Stomach smooth muscle (tissue), 2 donors: ENCODE measurements around the gene FUBP3.
A peak's percentile ranks its signal among the peaks of the same experiment; 100 is the strongest.

Source experiments
- H3K27ac ChIP-seq: one replicate; pipeline ENCODE4 v1.7.0; 2013; ENCODE audit warnings: mild to moderate bottlenecking, low read length, inconsistent platforms
- H3K27me3 ChIP-seq, 2 donors: one replicate each; pipeline ENCODE4 v1.7.0; 2013; ENCODE audit warnings: low read length in 2 of 2; ENCODE audit not compliant: insufficient read depth in 2 of 2, control insufficient read depth in 1 of 2
- H3K36me3 ChIP-seq, 2 donors: one replicate each; pipeline ENCODE4 v1.7.0; 2013; ENCODE audit warnings: low read length in 2 of 2; ENCODE audit not compliant: control insufficient read depth in 2 of 2, insufficient read depth in 2 of 2
- H3K4me1 ChIP-seq: one replicate; pipeline ENCODE4 v1.7.0; 2013; ENCODE audit warnings: low read length; ENCODE audit not compliant: control insufficient read depth, insufficient read depth
- H3K4me3 ChIP-seq, 2 donors: one replicate each; pipeline ENCODE4 v1.7.0; 2013; ENCODE audit warnings: low read length in 2 of 2
- H3K9ac ChIP-seq, 2 donors: one replicate each; pipeline ENCODE4 v1.7.0; 2013; ENCODE audit warnings: low read length in 2 of 2, mild to moderate bottlenecking in 1 of 2
- H3K9me3 ChIP-seq, 2 donors: one replicate each; pipeline ENCODE4 v1.7.0; 2013; ENCODE audit warnings: low read length in 2 of 2; ENCODE audit not compliant: control insufficient read depth in 2 of 2
- donor health status: healthy.
- donor health status: Pancreatic carcinoma.

Gene FUBP3

DNA sequence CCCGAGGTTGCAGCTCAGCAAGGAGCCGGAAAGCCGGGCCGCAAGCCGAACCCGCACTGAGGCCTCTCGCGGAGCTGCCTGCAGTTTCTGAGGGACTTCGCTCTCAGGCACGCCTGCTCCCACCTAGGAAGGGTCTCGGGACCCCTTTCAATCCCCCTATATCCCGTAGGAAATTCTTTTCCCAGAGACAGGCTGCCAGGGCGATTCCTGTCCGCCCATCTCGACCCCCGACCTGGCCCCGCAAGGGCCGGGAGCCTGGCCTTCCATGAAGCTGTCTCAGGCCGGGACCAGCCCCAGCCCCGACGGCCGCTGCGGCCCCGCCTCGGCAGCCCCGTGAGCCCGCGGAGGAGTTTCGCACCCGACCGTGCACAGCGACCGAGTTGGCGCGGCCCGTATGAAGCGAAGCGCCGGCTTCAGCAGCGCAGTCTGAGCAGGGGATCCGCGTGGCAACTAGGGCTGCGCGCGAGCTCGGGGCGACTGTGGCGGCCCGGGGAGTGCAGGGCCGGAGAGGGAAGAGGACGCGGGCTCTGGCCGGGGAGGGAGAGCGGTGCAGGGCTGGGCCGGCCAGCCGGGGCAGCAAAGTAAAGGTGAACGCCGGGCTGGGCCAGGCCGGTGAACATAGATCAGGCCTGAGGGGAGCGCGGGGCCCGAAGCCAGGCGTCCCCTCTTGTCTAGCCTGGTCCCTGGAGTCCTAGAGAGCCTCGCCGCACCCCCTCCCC lies 84.0 kb downstream of the FUBP3 start:
- no peaks in the 10 kb centered on the region for H3K9me3 ChIP-seq
- peaks cover 55% of the 10 kb centered on the region for H3K4me1 ChIP-seq
- H3K27ac ChIP-seq: no peak overlapping the region
- H3K36me3 ChIP-seq: no peaks in the 10 kb centered on the region
- H3K27me3 ChIP-seq: peaks cover 66 to 94% of the 10 kb centered on the region in 2 donors
- H3K9ac ChIP-seq: no peak overlapping the region
- peak overlapping the region; percentile 25 to 55 for H3K4me3 ChIP-seq

DNA sequence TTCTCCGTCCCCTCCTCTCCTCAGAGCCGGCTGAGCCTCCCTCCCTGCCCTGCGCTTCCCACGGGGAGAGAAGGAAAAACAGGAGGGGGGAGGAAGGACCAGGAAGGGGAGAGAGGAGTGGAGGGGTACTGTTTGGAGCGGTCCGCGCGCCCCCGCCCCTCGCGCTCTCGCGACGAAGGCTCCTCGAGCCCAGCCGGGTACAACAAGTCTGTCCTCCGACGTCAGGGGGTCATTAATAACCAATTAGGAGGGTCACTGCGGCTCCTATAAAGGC lies 84.5 kb downstream of the FUBP3 start:
- Histone ChIP-seq H3K9ac (no peak overlapping the region), H3K4me3 (peak overlapping the region in 1 of 2 donors; percentile 44), H3K4me1 (peaks cover 55% of the 10 kb centered on the region), H3K27ac (no peak overlapping the region), H3K9me3 (no peaks in the 10 kb centered on the region), H3K36me3 (no peaks in the 10 kb centered on the region), H3K27me3 (peaks cover 61 to 92% of the 10 kb centered on the region in 2 donors)

DNA sequence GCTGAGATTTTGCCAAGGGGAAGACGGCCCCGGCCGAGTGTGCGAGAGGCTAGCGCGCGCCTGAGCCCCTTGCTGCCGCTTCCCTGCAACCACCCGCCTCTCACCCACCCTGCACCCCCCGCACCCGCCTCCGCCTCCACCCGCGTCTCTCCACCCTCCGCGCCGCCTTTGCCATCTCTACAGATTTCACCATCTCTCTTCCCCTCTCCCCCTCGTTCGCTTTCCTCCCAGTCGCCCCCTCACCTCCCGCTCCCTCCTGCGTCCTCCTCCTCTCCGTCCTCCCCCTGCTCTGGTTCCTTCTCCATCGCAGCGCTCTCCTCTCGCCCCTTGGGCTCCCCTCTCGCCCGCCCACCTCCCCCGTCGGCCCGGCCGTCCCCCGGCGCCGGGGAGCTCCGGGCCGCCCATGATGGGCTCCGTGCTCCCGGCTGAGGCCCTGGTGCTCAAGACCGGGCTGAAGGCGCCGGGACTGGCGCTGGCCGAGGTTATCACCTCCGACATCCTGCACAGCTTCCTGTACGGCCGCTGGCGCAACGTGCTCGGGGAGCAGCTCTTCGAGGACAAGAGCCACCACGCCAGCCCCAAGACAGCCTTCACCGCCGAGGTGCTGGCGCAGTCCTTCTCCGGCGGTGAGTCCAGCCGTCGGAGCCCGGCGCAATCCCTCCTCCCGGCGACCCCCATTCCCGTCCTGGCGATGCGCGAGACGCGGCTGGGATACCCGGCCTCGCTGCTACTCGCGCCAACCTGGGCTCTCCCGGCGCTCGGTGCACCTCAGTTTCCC lies 85.1 kb downstream of the FUBP3 start, which contains the start of gene PRDM12:
Gene PRDM12, plus strand, starts transcription at position 344 of the 778 bp plus-strand sequence. Its CDS starts 60 bp downstream, at position 404.
- no peak within 1 kb of the TSS for H3K27ac ChIP-seq
- H3K36me3 ChIP-seq: no peaks in the 10 kb centered on the region
- H3K9ac ChIP-seq: no peak within 1 kb of the TSS
- H3K4me3 ChIP-seq: peak within 1 kb of the TSS in 1 of 2 donors; percentile 55
- H3K4me1 ChIP-seq: peaks cover 55% of the 10 kb centered on the region
- H3K27me3 ChIP-seq: peaks cover 56 to 87% of the 10 kb centered on the region in 2 donors
- no peaks in the 10 kb centered on the region for H3K9me3 ChIP-seq

DNA sequence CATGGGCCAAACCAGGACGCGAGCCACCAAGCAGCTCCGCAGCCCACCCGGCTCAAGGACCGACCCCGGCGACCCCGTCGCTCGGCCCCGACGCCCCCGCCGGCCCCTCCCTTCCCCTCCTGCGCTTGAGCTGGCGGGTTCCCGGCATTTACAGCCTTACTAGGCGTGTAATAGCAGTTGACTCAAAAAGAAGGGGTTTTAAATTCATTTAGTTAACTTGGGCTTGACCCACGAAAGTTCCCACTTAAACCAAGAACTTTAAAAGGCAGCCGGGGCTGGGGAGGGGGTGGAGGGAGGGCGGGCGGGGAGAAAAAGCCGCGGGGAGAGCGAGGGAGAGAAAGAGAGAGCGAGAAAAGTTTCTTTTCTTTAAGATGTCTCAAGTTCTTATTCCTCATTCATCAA lies 85.7 kb downstream of the FUBP3 start:
- no peaks in the 10 kb centered on the region for H3K9me3 ChIP-seq
- H3K36me3 ChIP-seq: no peaks in the 10 kb centered on the region
- H3K27ac ChIP-seq: no peak overlapping the region
- peaks cover 53 to 81% of the 10 kb centered on the region in 2 donors for H3K27me3 ChIP-seq
- no peak overlapping the region for H3K9ac ChIP-seq
- H3K4me3 ChIP-seq: no peak overlapping the region
- H3K4me1 ChIP-seq: peaks cover 53% of the 10 kb centered on the region

DNA sequence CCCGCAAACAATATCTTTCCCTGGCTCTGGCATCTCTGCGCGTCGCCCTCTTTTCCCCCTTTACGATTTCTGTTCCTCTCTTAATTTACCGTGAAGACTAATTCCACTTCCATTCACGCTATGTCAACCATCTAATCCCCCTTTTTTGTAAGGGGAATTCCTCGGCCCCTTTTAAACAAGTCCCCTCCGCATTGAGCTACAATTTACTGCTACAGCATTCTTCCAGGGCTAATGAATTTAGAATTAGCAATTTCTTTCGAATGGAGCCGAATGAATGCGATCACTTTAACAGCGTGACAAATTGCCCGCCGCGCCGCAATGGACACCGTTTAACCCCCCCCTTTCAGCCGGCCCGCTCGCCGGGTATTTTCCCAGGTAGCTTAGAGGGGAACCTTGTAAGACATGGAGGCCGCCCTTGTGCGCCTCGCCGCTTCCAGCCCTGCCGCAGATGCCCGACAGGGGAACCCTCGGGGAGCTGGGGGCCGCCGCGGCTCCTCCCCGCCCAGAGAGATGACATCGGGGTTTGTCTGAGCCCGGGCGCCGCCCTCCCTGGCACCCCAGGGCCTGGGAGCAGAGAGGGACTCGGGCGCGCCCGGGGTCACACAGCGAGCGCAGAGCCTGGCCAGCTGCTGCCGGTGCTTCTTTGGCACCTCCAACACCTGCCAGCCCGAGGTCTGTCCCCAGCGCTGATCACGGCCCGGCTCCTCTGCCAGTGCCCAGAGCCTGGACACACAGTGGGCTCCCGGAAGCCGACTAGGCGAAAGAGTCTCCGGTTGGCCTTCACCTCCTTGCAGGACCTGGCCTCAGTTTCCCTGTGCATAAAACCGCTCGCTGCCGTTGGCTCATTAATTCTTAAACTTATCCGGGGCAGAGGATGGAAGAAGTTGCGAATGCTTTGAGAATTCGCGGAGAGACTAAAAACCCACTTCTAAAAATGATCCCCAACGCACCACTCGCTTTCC lies 86.3 kb downstream of the FUBP3 start:
- no peaks in the 10 kb centered on the region for H3K36me3 ChIP-seq

DNA sequence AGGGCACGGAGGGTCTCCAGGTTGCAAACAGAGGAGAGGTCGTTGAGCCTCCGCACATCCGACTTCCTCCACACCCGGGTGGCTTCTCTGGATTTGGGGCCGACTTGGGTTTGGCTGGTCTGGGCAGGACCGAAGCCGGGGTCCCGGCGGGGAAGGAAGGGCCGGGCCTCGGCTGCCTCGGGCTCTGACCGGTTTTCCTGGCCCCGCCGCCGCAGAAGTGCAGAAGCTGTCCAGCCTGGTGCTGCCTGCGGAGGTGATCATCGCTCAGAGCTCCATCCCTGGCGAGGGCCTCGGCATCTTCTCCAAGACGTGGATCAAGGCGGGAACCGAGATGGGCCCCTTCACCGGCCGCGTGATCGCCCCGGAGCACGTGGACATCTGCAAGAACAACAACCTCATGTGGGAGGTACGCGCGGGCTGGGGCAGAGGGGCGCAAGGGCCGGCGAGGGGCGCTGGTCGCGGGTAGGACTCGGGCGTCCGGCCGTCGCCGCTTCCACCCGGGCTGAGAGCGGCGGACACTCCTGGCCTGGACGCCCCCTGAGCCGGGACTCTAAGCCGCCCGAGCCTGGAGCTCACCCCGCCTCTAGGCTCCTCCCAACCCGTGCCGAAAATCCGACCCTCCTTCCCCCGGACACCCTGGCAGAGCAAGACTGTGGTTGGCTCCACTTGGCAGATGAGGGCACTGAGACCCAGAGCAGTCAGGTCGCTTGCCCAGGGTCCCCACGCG lies 87.2 kb downstream of the FUBP3 start:
- Histone ChIP-seq H3K9ac (no peak overlapping the region), H3K4me1 (peaks cover 39% of the 10 kb centered on the region), H3K27me3 (peaks cover 49 to 67% of the 10 kb centered on the region in 2 donors), H3K36me3 (no peaks in the 10 kb centered on the region), H3K27ac (no peak overlapping the region), H3K9me3 (no peaks in the 10 kb centered on the region), H3K4me3 (no peak overlapping the region)

More for the DNA sequence above, 86.3 kb downstream of the FUBP3 start:
- no peak overlapping the region for H3K27ac ChIP-seq
- no peaks in the 10 kb centered on the region for H3K9me3 ChIP-seq
- peaks cover 47% of the 10 kb centered on the region for H3K4me1 ChIP-seq
- H3K9ac ChIP-seq: no peak overlapping the region
- peaks cover 53 to 76% of the 10 kb centered on the region in 2 donors for H3K27me3 ChIP-seq
- H3K4me3 ChIP-seq: peak overlapping the region in 1 of 2 donors; percentile 29

DNA sequence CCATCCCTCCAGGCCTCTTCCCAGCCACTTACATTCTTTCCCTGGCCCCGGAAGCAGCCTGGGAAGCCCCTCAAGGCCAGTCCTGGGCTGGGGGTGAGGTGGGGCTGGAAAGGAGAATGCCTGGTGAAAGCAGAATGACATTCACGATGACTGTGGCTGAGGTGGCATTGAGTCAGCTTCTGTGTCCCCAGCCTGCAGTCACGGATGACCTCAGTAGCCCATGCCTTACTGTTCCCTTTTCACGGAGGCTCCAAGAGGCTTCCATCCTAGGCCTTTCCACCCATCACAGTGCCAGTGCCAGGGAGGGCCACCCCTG lies 87.7 kb downstream of the FUBP3 start:
- Histone ChIP-seq H3K9ac (no peak overlapping the region), H3K36me3 (no peaks in the 10 kb centered on the region), H3K27me3 (peaks cover 43 to 62% of the 10 kb centered on the region in 2 donors), H3K9me3 (no peaks in the 10 kb centered on the region), H3K4me1 (peaks cover 38% of the 10 kb centered on the region), H3K4me3 (no peak overlapping the region), H3K27ac (no peak overlapping the region)

DNA sequence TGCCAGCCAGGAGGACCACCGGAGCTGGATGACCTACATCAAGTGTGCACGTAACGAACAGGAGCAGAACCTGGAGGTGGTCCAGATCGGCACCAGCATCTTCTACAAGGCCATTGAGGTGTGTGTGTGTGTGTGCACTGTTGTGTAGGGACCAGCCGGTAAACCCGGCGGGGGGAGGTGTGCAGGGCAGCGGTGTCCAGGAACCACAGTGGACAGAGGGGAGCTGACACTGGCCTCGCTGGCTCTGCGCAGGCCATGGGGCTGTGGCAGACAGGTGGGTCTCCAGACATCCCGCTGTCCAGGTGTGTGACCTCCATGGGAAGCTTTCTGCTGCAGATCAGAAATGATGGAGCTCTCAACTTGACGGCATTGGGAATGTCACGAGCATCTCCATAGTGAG lies 88.8 kb downstream of the FUBP3 start:
- H3K9me3 ChIP-seq: no peaks in the 10 kb centered on the region
- peaks cover 32 to 51% of the 10 kb centered on the region in 2 donors for H3K27me3 ChIP-seq

DNA sequence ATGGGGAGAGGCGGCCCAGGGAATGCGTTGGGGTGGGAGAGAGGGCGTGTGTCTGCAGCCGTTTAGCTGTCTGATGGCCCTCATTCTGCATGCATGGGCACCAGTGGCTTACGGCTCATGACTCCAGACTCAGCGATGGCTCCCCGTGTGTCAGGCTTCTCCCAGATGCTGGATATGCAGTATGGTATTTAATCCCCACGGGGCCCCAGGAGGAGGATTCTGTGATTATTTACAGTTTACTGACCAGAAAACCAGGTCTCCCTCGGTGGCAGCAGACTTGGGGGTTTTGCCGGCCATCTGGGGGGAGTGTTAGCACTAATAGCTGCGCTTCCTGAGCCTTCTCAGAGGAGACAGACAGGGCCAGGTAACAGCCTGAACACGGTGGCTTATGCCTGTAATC lies 89.3 kb downstream of the FUBP3 start:
- no peak overlapping the region for H3K27ac ChIP-seq
- no peaks in the 10 kb centered on the region for H3K36me3 ChIP-seq
- no peak overlapping the region for H3K9ac ChIP-seq
- no peaks in the 10 kb centered on the region for H3K9me3 ChIP-seq
- H3K4me3 ChIP-seq: no peak overlapping the region
- H3K27me3 ChIP-seq: peaks cover 31 to 46% of the 10 kb centered on the region in 2 donors
- peaks cover 24% of the 10 kb centered on the region for H3K4me1 ChIP-seq

More for the DNA sequence above, 88.8 kb downstream of the FUBP3 start:
- no peak overlapping the region for H3K9ac ChIP-seq
- no peak overlapping the region for H3K4me3 ChIP-seq
- H3K27ac ChIP-seq: no peak overlapping the region
- no peaks in the 10 kb centered on the region for H3K36me3 ChIP-seq
- H3K4me1 ChIP-seq: peaks cover 28% of the 10 kb centered on the region

DNA sequence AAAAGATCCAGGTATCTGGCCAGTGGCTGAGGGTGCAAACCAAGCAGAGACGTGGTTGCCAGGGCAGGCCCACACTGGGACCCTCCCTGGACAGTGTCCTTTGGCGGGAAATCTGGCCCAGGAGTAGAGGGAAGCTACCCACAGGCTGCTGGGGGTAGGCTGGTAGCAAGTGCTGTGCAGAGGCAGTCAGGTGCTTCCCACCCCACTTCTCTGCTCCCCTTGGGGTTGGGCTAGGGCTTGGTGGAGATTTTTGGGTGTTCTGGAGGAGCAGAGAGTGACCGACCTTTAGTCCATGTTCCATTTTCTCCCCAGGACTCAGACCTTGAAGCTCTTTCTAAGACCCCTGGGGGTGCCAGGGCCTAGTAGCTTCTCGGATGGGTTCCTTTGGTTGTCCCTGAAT lies 90.6 kb downstream of the FUBP3 start:
- H3K4me1 ChIP-seq: peaks cover 12% of the 10 kb centered on the region
- no peaks in the 10 kb centered on the region for H3K36me3 ChIP-seq
- no peak overlapping the region for H3K9ac ChIP-seq
- H3K4me3 ChIP-seq: no peak overlapping the region
- no peaks in the 10 kb centered on the region for H3K9me3 ChIP-seq
- peaks cover 22 to 34% of the 10 kb centered on the region in 2 donors for H3K27me3 ChIP-seq
- H3K27ac ChIP-seq: no peak overlapping the region
